HG02970 (cell line): Measurements from ENCODE around the gene PLPPR5.
"Not testable (repeated sequence)": the region's sequence is repeated elsewhere in the genome, so short reads cannot be mapped to it uniquely, and the experiment has no call there.

Experiments
- ATAC-seq: cut with Tn5 transposase; IDR thresholded peaks from one replicate; pipeline ENCODE4 v1.9.1; 2021; ENCODE audit warnings: mild to moderate bottlenecking, moderate library complexity, moderate number of reproducible peaks; ENCODE audit not compliant: unreplicated experiment, low FRiP score

Gene PLPPR5

GRCh38 chr1:98920441-98921110 lies 84.1 kb downstream of the PLPPR5 start:
- ATAC-seq, result no peak

DNA sequence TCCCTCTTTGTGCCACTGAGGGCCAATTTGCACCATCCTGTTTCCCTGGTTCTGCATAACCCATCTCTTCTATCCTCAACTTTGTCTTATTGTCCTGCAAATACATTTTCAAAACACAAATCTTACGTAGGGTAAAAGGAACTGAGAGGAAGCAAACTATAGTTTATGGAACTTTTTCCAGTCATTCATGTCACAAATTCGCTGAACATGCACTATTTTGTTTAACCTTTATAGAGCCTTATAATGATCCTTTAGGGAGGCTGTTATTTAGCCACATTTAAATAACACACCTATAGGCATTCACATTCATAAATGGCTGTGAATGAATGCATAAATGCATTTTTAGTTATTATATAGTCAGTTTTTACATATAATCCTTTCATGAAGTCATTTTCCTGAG lies 85.0 kb downstream of the PLPPR5 start:
- ATAC-seq, result no peak

GRCh38 chr1:98919211-98919610 lies 85.5 kb downstream of the PLPPR5 start:
- no peak for ATAC-seq

DNA sequence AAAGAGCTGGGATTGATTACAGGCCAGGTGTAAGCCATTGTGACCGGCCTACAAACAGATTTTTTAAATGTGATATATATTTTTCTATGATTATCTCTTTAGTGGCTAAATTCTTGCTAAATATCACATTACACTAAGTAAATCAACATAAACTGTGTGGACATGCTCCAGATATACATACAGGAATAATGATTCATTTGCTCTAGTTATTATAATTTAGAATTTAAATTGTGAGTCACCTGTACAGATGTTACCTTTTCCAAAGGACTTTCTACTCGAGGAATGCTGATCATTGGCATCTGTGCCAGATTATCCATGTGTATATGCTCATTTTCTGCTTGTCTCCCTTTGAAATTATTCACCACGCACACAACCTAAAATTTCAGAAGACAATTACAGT lies 90.1 kb downstream of the PLPPR5 start:
- ATAC-seq, result no peak

- ATAC-seq, result no peak
Observed at GRCh38 chr1:98910827-98911226, 93.8 kb downstream of the PLPPR5 start.

DNA sequence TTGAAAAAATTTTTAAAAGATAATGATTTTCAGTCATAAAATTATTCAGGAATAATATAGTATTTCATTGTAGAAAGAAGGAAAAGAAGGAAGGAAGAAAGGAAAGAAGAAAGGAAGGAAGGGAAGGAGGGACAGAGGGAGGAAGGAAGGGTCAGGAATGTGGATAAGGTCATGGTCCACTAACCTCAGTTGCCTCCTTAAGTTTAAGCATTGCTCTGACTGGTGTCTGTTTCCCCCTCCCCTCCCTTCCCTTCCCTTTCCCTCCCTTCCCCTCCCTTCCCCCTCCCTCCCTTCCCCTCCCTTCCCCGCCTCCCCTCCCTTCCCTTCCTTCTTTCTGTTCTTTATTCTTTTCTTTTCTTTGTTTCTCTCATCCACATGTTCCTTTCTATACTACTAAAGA lies 95.7 kb downstream of the PLPPR5 start:
- ATAC-seq, result no peak

GRCh38 chr1:98906809-98907208 lies 97.9 kb downstream of the PLPPR5 start:
- no peak for ATAC-seq

DNA sequence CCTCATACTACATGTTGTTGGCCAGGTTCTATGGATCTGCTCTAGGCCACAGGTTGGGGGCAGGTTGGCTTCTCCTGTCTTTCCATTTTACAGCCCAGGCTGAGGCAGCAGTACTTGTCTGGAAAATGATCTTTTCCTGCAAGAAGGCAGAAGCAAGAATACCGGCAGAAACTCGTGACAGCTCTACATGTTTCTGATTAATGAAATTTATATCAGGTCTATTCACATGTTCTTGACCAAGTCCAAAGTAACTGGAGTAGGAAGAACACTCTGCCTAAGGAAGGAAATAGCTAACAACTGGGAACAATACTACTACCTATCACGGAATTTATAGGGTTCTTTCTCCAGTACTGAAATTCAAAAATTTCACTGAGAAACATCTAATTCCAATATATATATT lies 98.3 kb downstream of the PLPPR5 start:
- no peak for ATAC-seq

DNA sequence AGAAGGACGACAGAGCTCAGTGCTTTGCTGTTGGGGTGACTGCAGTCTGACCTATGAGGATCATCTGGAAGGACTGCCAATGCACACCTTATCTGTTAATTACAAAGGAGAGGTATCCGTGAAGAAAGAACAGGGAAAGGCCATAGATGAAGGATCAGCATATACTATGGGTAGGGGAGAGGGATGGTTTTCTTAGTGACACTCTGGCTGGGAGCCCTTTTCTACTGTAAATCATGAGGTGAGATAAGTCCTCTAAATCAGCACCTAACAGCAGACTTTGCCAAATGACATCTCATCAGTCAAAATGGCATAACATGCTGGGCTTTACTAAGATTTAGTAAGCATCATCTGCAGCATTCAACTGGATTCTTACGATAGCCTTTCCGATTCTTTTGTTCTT lies 100.0 kb downstream of the PLPPR5 start:
- ATAC-seq, result no peak

GRCh38 chr1:98903726-98904125 lies 100.9 kb downstream of the PLPPR5 start:
- ATAC-seq, result no peak

DNA sequence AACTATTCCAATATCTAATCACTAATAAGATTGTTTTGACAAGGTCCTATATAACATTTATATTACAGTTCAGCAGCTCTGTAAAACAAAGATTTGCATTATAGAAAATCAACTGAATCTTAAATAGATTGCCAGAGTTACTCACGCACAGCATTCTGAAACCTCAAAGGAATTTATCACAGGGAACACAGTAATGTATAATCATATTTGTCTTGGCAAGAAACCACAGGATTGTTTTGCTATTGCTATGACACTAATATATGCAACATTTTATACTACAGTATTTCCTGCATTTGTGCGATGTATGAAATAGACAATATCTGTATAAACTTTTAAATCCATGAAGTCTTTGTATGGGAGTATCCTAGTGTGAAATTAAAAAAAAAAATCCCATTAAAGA lies 101.4 kb downstream of the PLPPR5 start:
- ATAC-seq, result no peak

GRCh38 chr1:98898940-98899339 lies 105.7 kb downstream of the PLPPR5 start:
- no peak for ATAC-seq

- no peak for ATAC-seq
Observed at GRCh38 chr1:98897479-98897878, 107.2 kb downstream of the PLPPR5 start.

- no peak for ATAC-seq
Observed at GRCh38 chr1:98896711-98897445, 107.8 kb downstream of the PLPPR5 start.

DNA sequence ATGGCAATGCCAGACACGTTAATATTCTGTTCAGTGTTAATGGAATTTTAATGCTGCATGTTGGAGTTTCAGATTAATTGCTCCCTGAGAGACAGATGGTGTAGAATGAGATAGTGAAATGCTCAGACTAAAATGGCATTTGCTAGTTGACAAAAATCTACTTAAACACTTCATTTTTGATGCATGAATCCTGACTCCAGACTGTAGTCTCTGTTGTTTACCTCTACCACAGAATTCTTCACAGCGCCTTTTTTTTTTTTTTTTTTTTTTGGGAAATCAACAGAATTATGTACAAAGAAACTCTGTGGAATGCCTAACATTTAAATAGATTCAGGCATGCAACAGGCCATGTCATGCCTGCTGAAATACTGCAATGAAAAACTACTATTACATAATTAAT lies 111.3 kb downstream of the PLPPR5 start:
- no peak for ATAC-seq

GRCh38 chr1:98888869-98889268 lies 115.8 kb downstream of the PLPPR5 start:
- ATAC-seq, result no peak

- no peak for ATAC-seq
Observed at GRCh38 chr1:98887507-98887906, 117.2 kb downstream of the PLPPR5 start.

GRCh38 chr1:98884864-98885263 lies 119.8 kb downstream of the PLPPR5 start:
- no peak for ATAC-seq

- ATAC-seq, result no peak
Observed at GRCh38 chr1:98881901-98882300, 122.8 kb downstream of the PLPPR5 start.

- ATAC-seq, result not testable (repeated sequence)
Observed at GRCh38 chr1:98881234-98881633, 123.4 kb downstream of the PLPPR5 start.

DNA sequence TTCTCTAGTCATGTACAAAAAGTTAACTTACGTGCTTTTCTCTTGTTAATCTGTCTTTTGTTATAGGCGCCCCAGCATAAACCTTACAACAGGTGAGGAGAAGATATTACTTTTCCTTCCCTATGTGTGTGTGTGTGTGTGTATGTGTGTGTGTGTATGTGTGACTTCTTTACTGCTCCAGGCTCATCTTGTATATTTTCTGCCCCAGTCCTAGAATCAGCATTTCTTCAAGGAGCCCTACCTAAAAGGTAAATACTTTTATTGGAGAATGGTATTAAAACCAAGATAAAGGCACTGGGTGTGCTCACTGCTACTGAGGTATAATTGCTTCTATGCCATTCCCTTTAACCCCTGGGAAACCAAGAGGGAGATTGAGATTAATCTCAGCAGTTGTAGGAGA lies 129.8 kb downstream of the PLPPR5 start:
- ATAC-seq, result no peak
